ENCODE data around the gene TANGO6.

DNA sequence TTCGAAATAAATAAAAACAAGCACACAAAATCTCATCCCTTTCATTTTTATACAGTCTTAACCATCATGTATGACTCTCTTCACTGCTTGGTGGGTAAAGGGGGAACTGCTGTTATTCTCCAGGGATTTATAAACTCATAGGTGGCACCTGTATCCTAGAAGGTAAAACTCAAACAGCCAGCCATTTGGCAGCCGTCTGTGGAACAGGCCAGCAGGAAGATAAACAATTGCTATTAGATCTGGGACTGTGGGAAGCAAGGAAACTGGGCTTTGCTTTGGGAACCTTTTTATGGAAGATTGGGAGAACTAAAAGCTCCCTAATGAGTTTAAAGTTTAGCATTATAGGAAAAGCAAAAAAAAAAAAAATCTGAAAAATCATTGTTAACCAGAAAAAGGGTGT lies 126.0 kb downstream of the TANGO6 start:
- TF ChIP-seq POLR2A (IDR thresholded peaks at IDR 0.05; ENCODE audit: low read depth, low read length) (no peak), TAF1 (IDR thresholded peaks at IDR 0.05; ENCODE audit: borderline replicate concordance, low read depth, low read length) (no peak)

All from GM12892 (cell line).